H54 (cell line): ENCODE measurements around the gene ZNF683.
A peak's percentile ranks its signal among the peaks of the same experiment; 100 is the strongest.

Experiments
- DNase-seq: peaks from one replicate; pipeline ENCODE4 v3.0.0; 2011; ENCODE audit warnings: low spot score, mixed read lengths; ENCODE audit not compliant: insufficient read length
- FAIRE-seq: peaks from 3 replicates; lab custom pipeline; 2011; peaks lifted over from hg19 to GRCh38; lab: Jason Lieb, UNC
- POLR2A ChIP-seq: IDR thresholded peaks from 2 replicates; pipeline ENCODE4 v1.6.1; 2011; ENCODE audit warnings: low read depth, mild to moderate bottlenecking, low read length

Gene ZNF683

DNA sequence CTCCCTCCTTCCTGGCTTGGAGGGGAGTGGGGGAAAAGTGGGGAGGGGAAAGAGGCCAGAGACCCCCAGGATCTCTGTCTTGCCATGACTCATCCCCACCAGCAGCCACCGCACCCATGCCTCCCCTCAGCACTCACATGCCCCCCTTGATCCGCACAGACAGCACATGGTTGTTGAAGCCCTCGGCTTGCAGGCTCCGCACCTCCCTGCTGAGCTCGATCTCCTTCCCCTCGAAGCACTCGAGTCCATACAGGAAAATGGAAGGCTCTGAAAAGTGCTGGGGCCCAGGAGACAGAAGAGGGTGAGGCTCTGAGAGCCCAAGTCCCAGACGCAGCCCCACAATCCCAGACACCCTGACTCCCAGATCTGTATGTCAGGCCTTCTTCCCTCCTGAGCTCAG lies 44.0 kb downstream of the ZNF683 start:
- FAIRE-seq (no peak), DNase-seq (no peak)
- no peak for TF ChIP-seq POLR2A

DNA sequence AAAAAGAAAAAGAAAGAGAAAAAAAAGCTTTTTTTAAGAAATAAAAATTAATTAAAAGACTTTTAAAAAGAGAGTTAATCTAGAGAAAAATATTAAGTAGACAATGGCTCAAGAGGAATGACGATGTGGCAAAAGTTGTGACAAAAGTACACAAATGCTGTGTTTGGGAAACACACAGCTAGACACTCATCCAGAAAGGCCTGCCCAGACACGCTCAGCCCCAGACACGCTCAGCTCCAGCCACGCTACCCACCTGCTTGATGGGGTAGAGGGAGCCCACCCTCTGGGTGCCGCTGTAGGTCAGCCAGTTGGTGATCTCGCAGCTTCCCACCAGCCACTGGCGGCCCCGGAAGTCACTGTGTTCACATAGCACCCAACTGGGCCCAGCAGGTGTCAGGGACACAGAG lies 44.6 kb downstream of the ZNF683 start:
- no peak for FAIRE-seq
- TF ChIP-seq POLR2A = no peak
- DNase-seq = no peak

DNA sequence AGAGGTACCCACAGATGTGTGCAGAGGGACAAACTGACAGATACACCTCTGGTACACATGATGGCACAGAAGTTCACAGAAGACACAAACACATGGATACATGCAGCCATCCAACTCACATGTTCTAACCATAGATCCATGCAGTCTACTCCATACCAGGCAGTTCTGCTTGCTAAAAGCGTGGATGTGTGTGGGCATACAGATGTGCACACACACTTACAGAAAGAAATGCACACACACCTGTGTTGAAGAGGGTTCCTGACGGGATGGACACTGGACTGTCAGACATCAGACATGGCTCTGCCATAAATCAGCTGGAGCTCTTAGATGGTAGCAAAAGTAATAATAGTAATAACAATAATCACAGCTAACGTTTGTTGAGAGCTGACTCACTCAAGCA lies 48.0 kb downstream of the ZNF683 start:
- DNase-seq (no peak), FAIRE-seq (no peak)
- TF ChIP-seq POLR2A = no peak

DNA sequence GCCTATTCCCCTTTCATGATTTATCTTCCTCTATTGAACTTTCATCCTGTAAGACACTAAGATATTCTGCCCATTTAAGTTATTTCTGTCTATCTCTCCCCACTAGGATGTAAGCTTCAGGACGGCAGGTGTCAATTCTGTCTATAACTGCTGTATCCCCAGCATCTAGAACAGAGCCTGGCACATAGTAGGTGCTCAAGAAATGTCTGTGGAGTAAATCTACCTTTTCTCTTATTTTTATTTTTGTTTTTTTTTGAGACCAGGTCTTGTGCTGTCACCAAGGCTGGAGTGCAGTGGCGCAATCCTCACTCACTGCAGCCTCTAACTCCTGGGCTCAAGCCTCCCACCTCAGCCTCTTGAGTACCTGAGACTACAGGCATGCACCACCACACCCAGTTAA lies 49.2 kb downstream of the ZNF683 start:
- FAIRE-seq (no peak), DNase-seq (no peak)
- TF ChIP-seq POLR2A = no peak

DNA sequence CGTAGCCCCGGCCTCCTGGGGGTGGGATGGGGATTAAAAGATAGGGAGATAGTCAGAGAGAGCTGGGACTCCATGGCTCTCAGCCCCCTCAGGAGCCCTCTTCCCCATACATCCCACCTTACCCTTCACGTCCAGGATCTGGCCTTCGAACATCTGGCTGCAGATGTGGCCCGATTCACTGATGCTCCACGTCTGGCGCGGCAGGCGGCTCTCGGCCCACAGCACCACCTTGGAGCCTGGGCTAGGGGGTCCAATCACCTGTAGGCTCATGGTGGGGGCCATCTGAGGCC lies 50.6 kb downstream of the ZNF683 start:
- DNase-seq = no peak
- TF ChIP-seq POLR2A = no peak

DNA sequence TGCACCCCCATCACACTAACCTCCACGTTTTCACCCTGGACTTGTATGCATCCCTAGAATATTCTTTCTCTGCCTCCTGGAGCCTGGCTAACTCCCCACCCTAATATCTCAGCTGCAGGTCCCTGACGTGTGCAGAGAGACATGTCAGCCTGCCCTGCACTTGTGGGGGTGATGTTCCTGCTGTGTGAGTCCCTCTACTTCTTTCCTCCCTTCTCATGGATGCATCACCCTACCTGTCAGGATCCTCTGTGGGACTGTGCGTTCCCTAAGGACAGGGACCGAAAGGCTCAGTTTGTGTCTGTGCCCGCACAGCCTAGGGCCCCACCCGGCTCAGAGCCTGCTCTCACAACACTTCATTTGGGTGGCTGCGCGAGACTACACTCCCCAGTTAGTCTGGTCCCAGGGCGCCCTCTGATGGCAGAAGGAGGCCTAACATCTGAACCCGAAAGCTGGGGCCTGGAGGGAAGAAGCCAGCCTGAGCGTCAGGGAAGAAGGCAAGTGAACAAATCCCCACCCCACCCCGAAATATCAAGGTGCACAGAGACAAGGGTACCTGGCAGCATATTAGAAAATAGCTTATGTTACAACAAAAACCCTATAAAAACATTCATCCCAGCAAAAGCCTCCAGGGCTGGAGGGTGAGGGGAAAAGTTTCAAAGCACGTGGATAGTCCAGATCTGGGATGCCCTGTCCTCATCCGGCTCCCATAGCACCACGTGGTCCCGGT lies 51.1 kb downstream of the ZNF683 start:
- no peak for TF ChIP-seq POLR2A
- DNase-seq = peak; percentile 68
- no peak for FAIRE-seq

More for the DNA sequence above, 50.6 kb downstream of the ZNF683 start:
- FAIRE-seq = no peak

DNA sequence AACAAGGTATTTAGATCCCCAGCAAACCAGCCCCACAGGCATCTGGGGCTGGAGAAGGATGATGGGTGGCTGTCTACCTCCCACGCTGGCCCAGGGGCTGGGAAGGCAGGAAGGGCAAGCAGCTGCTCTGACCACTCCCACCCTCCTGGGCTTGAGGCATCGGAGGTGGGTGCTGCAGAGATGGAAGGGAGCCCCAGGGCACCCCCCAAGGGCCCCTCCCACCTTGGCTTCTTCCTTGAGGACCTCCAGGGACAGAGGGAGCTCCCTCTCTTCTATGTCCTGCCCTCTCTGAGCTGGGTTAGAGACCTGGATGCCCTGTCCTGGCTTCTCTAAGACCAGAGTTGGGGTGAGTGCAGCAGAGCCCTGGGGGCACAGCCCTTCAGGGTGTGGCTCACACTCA lies 51.7 kb downstream of the ZNF683 start:
- TF ChIP-seq POLR2A = no peak
- DNase-seq = no peak
- no peak for FAIRE-seq

DNA sequence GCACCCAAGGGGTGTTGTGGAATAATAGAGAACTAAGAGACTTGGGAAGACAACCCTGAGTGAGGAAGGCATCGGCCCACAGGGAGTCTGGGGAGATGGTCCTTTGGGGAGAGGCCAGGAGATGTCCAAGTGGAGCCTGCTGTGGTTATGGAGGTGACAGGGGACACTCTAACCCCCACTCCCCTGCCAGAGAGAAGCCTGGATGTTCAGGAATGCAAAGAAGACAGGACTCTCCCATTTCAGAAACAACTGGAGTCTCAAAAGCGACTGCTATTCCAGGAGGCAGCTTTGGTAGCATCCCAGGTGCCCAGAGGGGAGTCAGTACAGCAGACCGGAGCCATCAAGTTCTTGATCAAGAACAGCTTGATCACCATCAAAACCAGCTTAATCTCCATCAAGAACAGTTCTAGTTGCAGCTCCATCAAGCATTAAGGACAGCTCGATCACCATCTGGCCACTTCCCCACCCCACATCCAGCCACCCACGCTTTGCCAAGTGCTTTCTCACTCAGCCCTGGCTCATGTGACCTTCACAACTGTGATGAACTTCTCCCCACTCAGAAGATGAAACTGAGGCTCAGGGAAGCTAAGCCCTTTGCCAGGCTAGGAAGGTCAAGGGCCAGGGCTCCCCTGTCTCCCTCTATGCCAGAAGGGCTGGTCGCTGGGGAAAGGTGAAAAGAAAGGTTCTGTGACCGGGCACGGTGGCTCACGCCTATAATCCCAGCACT lies 54.0 kb downstream of the ZNF683 start:
- DNase-seq = no peak
- FAIRE-seq = no peak
- TF ChIP-seq POLR2A = no peak

DNA sequence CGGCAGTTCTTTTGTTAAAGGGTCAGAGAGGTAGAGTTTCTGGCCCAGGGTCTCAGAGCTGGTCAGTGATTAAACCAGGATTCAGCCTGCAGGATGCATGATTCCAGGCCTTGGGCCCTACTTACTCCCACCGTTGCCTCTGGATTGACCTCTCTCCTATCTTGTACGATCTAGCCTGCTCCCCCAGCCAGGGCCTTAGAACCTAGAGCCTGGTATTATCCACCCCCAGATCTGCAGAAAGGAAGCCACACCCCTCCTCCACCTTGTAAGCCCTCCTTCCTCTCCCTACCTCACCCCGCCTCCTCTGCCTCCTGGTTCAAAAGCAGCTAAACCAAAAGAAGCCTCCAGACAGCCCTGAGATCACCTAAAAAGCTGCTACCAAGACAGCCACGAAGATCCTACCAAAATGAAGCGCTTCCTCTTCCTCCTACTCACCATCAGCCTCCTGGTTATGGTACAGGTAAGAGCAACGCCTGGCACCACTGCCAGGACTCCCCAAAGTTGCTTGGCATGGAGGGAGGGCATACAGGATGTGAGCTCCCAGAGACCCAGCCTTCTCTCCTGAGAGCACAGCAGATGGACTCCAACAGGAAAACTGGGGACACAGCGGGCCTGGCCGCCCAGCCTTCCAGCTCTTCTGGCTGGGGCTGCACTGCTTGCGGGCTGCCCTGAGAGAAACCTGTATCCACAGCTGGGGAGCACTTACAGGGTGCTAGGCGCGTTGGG lies 54.8 kb downstream of the ZNF683 start, which contains the start of gene CD52:
CD52 (plus strand) TSS at position 347 of the 726 bp plus-strand sequence; CDS start at position 407, 60 bp downstream.
- no peak for TF ChIP-seq POLR2A
- no peak for FAIRE-seq
- DNase-seq = no peak

DNA sequence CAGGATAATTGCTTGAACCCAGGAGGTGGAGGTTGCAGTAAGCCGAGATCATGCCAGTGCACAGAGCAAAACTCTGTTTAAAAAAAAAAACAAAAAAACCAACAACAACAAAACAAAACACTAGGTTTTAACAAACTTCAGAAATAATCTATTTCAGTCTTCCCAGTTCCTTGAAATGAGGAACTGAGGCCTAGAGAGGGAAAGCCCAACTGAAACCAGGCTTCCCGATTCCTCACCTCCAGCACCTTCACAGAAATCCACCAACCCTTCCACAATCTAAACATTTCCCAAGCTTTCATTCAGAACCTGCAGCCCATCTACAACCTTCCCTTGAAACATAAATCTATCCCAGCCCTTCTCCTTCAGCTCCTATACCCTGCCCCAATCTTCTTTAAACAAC lies 55.4 kb downstream of the ZNF683 start:
- no peak for TF ChIP-seq POLR2A
- FAIRE-seq (no peak), DNase-seq (no peak)

DNA sequence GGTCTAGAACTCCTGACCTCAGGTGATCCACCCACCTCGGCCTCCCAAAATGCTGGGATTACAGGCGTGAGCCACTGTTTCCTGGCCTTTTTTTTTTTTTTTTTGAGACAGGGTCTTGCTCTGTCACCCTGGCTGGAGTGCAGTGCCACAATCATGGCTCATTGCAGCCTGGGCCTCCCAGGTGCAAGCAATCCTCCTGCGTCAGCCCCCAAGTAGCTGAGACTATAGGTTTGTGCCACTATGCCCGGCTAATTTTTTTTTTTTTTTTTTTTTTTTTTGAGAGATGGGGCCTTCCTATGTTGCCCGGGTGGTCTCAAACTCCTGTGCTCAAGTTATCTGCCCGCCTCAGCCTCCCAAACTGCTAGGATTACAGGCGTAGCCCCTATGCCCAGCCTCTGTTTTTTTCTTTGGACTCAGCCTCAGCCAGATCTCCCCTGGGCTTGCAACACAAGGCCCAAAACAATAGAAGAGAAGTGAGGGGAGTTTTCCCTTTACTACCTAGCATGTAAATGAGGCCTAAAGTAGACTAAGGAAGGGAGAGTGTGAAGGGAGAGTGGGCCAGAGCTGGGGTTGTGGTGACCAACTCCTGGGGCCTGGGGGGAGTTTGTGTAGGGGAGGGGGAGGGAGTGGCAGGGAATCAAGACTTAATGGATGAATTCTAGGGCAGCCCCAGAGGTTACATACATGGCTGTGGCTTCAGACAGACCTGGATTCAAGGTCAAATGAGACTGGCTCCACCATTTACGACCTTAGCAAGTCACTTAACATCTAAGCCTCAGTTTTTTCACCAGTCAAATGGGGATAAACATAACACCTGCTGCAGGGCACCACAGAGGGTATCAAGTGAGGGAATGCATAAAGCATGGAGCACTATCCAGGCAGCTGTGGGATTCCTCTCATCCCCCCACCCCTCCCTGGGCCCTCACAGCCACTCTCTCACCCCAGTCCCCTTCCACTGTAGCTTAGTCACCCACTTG lies 56.4 kb downstream of the ZNF683 start:
- TF ChIP-seq POLR2A = no peak
- no peak for FAIRE-seq
- no peak for DNase-seq

DNA sequence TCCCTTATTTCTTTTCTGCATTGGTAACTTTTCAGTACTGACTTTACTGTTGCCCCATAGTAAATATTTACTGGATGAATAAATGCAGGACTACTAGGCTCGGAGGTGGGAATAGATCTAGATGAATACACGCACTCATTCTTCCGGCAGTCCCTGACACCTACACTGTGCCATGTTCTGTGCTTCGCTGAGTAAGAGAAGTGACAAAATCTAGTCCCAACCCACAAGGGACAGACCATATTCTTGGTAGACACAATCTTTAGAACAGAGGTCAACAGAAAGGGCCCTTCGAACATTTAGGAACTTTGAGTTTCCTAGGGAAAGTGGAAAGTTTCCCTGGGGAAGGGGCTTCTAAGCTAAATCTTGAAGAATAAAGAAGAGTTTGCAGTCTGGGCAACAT lies 58.0 kb downstream of the ZNF683 start:
- TF ChIP-seq POLR2A = no peak
- FAIRE-seq (no peak), DNase-seq (no peak)
